H1 (cell line): Measurements from ENCODE around the gene PCNX3. TPM values are rescaled to one million over a fixed set of nuclear protein-coding genes. Genes with fewer than 3 reads are reported as not detected.

Experiments
- CTCF ChIA-PET: fragments of 300-600 bp; sonication (Branson Sonifier 250); formaldehyde crosslinking; loops from one replicate; lab custom pipeline; 2021; ENCODE audit not compliant: partially characterized antibody; lab: Charles Lee
- POLR2A ChIA-PET: fragments of 300-600 bp; sonication (Branson Sonifier 250); formaldehyde crosslinking; loops from one replicate; lab custom pipeline; 2021; ENCODE audit warnings: inconsistent platforms; ENCODE audit not compliant: partially characterized antibody; lab: Charles Lee
- DNase-seq, 2 experiments: peaks; one replicate each; pipeline versions ENCODE4 v3.0.0 to v3.0.0-alpha.2; 2010 to 2022; ENCODE audit warnings: low spot score in 2 of 2, low read depth in 1 of 2, mixed read lengths in 1 of 2
- FAIRE-seq: peaks from 2 replicates; lab custom pipeline; 2011; peaks lifted over from hg19 to GRCh38; lab: Jason Lieb, UNC
- H2AFZ ChIP-seq: 2 replicates; pipeline ENCODE4 v1.8.1; 2012; ENCODE audit warnings: low read length, inconsistent platforms
- H2AK5ac ChIP-seq: 2 replicates; pipeline ENCODE4 v1.6.1; 2013; ENCODE audit warnings: low read depth, low read length
- H2BK120ac ChIP-seq: replicated peaks from 2 replicates; pipeline ENCODE3; 2013; ENCODE audit warnings: low read depth, low read length, inconsistent platforms
- H2BK12ac ChIP-seq: 2 replicates; pipeline ENCODE4 v1.6.1; 2013; ENCODE audit warnings: low read depth, low read length
- H2BK15ac ChIP-seq: 2 replicates; pipeline ENCODE4 v1.6.1; 2013; ENCODE audit warnings: low read length
- H2BK20ac ChIP-seq: 2 replicates; pipeline ENCODE4 v1.6.1; 2013; ENCODE audit warnings: low read length
- H2BK5ac ChIP-seq: 2 replicates; pipeline ENCODE4 v1.6.1; 2013; ENCODE audit warnings: low read depth, low read length
- H3K14ac ChIP-seq: 2 replicates; pipeline ENCODE4 v1.6.1; 2013; ENCODE audit warnings: inconsistent platforms; ENCODE audit not compliant: insufficient read length
- H3K18ac ChIP-seq: 2 replicates; pipeline ENCODE4 v1.6.1; 2013; ENCODE audit warnings: low read length; ENCODE audit errors: extremely low read depth
- H3K23ac ChIP-seq: 2 replicates; pipeline ENCODE4 v1.6.1; 2013; ENCODE audit warnings: inconsistent platforms; ENCODE audit not compliant: insufficient read length
- H3K23me2 ChIP-seq: 2 replicates; pipeline ENCODE4 v1.6.1; 2013; ENCODE audit warnings: low read depth, low read length
- H3K27ac ChIP-seq: 2 replicates; pipeline ENCODE4 v1.6.1; 2011; ENCODE audit warnings: low read depth, low read length, inconsistent platforms
- H3K27me3 ChIP-seq, 4 experiments: replicated peaks in 1 of 4; 1 replicate in 1 of 4; 2 replicates in 3 of 4; pipeline versions ENCODE4 v1.6.1 to v1.8.1; 2011 to 2013; ENCODE audit warnings: low read length in 3 of 4, mild to moderate bottlenecking in 3 of 4, inconsistent platforms in 2 of 4, mixed read lengths in 2 of 4, moderate library complexity in 1 of 4; ENCODE audit not compliant: control insufficient read depth in 3 of 4, insufficient read depth in 3 of 4; ENCODE audit errors: extremely low read depth in 1 of 4
- H3K36me3 ChIP-seq, 4 experiments: 2 replicates each; pipeline versions ENCODE4 v1.6.1 to v1.8.1; 2011 to 2013; ENCODE audit warnings: mild to moderate bottlenecking in 4 of 4, low read length in 3 of 4, moderate library complexity in 2 of 4, control low read depth in 1 of 4, inconsistent platforms in 1 of 4; ENCODE audit not compliant: insufficient read depth in 4 of 4, control insufficient read depth in 2 of 4
- H3K4ac ChIP-seq: replicated peaks from 2 replicates; pipeline ENCODE3; 2013; ENCODE audit warnings: low read length, low read depth, mixed read lengths, inconsistent platforms; ENCODE audit not compliant: insufficient read length
- H3K4me1 ChIP-seq, 4 experiments: replicated peaks in 1 of 4; 1 replicate in 1 of 4; 2 replicates in 3 of 4; pipeline versions ENCODE4 v1.6.1 to v1.8.1; 2011 to 2013; ENCODE audit warnings: low read length in 3 of 4, inconsistent platforms in 2 of 4, mixed read lengths in 1 of 4; ENCODE audit not compliant: insufficient read depth in 4 of 4, control insufficient read depth in 3 of 4
- H3K4me2 ChIP-seq, 2 experiments: 2 replicates each; pipeline versions ENCODE4 v1.6.1 to v1.8.1; 2011 to 2013; ENCODE audit warnings: low read depth in 2 of 2, low read length in 2 of 2, control low read depth in 1 of 2, inconsistent platforms in 1 of 2, mild to moderate bottlenecking in 1 of 2; ENCODE audit not compliant: insufficient read depth in 1 of 2
- H3K4me3 ChIP-seq, 4 experiments: fragments of 200-600, 300-600 bp in 1 of 4; sonication (generic), shearing (Covaris generic), sonication (Bioruptor Twin) in 1 of 4; 2 replicates each; pipeline versions ENCODE4 v1.5.1 to v1.8.1; 2011 to 2016; ENCODE audit warnings: low read length in 4 of 4, low read depth in 3 of 4, control low read depth in 2 of 4, inconsistent platforms in 2 of 4, mild to moderate bottlenecking in 2 of 4, mixed read lengths in 1 of 4, moderate library complexity in 1 of 4; ENCODE audit not compliant: insufficient read depth in 2 of 4; ENCODE audit errors: extremely low read depth in 1 of 4
- H3K56ac ChIP-seq: replicated peaks from 2 replicates; pipeline ENCODE3; 2013; ENCODE audit warnings: low read depth, mild to moderate bottlenecking, mixed read lengths, low read length, inconsistent platforms; ENCODE audit not compliant: insufficient read length
- H3K79me1 ChIP-seq: 2 replicates; pipeline ENCODE4 v1.6.1; 2013; ENCODE audit warnings: low read depth, low read length, control low read depth
- H3K79me2 ChIP-seq, 2 experiments: 2 replicates each; pipeline versions ENCODE4 v1.6.1 to v1.8.1; 2012 to 2013; ENCODE audit warnings: low read length in 2 of 2, mild to moderate bottlenecking in 2 of 2, inconsistent platforms in 1 of 2; ENCODE audit not compliant: insufficient read depth in 2 of 2, control insufficient read depth in 1 of 2
- H3K9ac ChIP-seq, 4 experiments: replicated peaks in 1 of 4; 1 replicate in 1 of 4; 2 replicates in 3 of 4; pipeline versions ENCODE4 v1.6.1 to v1.8.1; 2011 to 2013; ENCODE audit warnings: low read depth in 3 of 4, low read length in 3 of 4, control low read depth in 2 of 4, mild to moderate bottlenecking in 2 of 4, moderate library complexity in 2 of 4, inconsistent platforms in 1 of 4; ENCODE audit errors: extremely low read depth in 1 of 4
- H3K9me3 ChIP-seq, 2 experiments: 2 replicates each; pipeline versions ENCODE4 v1.6.1 to v1.8.1; 2012 to 2013; ENCODE audit warnings: mild to moderate bottlenecking in 2 of 2, moderate library complexity in 2 of 2, control low read depth in 1 of 2, inconsistent platforms in 1 of 2, low read depth in 1 of 2, low read length in 1 of 2, mixed read lengths in 1 of 2; ENCODE audit not compliant: insufficient read depth in 2 of 2
- H4K20me1 ChIP-seq, 2 experiments: replicated peaks in 1 of 2; 2 replicates each; pipeline versions ENCODE3 to v1.8.1; 2011 to 2013; ENCODE audit warnings: inconsistent platforms in 2 of 2, low read length in 2 of 2, mild to moderate bottlenecking in 1 of 2; ENCODE audit not compliant: insufficient read depth in 2 of 2, control insufficient read depth in 1 of 2
- H4K5ac ChIP-seq: 2 replicates; pipeline ENCODE4 v1.6.1; 2013; ENCODE audit warnings: low read length, low read depth, mixed read lengths, inconsistent platforms; ENCODE audit not compliant: insufficient read length
- H4K8ac ChIP-seq: 2 replicates; pipeline ENCODE4 v1.8.0; 2013; ENCODE audit warnings: mild to moderate bottlenecking, moderate library complexity, low read length, inconsistent platforms; ENCODE audit not compliant: insufficient read depth; ENCODE audit errors: extremely low read depth
- H4K91ac ChIP-seq: replicated peaks from 2 replicates; pipeline ENCODE3; 2013; ENCODE audit warnings: low read length, mixed read lengths, inconsistent platforms; ENCODE audit not compliant: insufficient read length
- ASH2L ChIP-seq: fragments of 200-600, 300-600 bp; sonication (generic); IDR thresholded peaks from one replicate; pipeline ENCODE4 v1.7.1; 2017; ENCODE audit warnings: low read length
- CTBP2 ChIP-seq: IDR thresholded peaks from 2 replicates; pipeline ENCODE4 v1.7.0; 2011; ENCODE audit warnings: borderline replicate concordance, mild to moderate bottlenecking, moderate library complexity, mixed read lengths, low read length; ENCODE audit not compliant: insufficient read depth, insufficient read length
- EZH2 ChIP-seq: fragments of 200-600 bp; sonication (generic); IDR thresholded peaks from 2 replicates; pipeline ENCODE4 v1.7.1; 2012; ENCODE audit warnings: low read depth, mild to moderate bottlenecking, moderate library complexity, low read length, inconsistent platforms; ENCODE audit not compliant: severe bottlenecking
- FOSL1 ChIP-seq: IDR thresholded peaks from 2 replicates; pipeline ENCODE4 v1.6.1; 2011; ENCODE audit warnings: mild to moderate bottlenecking, low read depth, low read length, moderate library complexity; ENCODE audit not compliant: insufficient read depth
- KDM5A ChIP-seq: fragments of 200-600 bp; IDR thresholded peaks from 2 replicates; pipeline ENCODE4 v1.7.1; 2012; ENCODE audit warnings: mild to moderate bottlenecking, low read length, inconsistent platforms, mixed read lengths
- NANOG ChIP-seq: IDR thresholded peaks from 2 replicates; pipeline ENCODE4 v1.6.1; 2011; ENCODE audit warnings: low read length, low read depth, mild to moderate bottlenecking, inconsistent platforms; ENCODE audit not compliant: insufficient read depth, poor library complexity, severe bottlenecking
- NRF1 ChIP-seq: IDR thresholded peaks from 2 replicates; pipeline ENCODE4 v1.6.1; 2011; ENCODE audit warnings: mild to moderate bottlenecking, low read depth, low read length, improper control_type of control experiment
- SIRT6 ChIP-seq: IDR thresholded peaks from one replicate; pipeline ENCODE4 v1.7.1; 2012; ENCODE audit warnings: low read length, inconsistent platforms
- SP1 ChIP-seq: IDR thresholded peaks from 2 replicates; pipeline ENCODE4 v1.6.1; 2011; ENCODE audit warnings: low read depth, low read length
- SP4 ChIP-seq: IDR thresholded peaks from 2 replicates; pipeline ENCODE4 v1.6.1; 2012; ENCODE audit warnings: low read length, inconsistent platforms
- ZNF274 ChIP-seq: IDR thresholded peaks from 2 replicates; pipeline ENCODE4 v1.7.0; 2012; ENCODE audit warnings: low read length, borderline replicate concordance; ENCODE audit errors: extremely low read depth
- WGBS, 2 experiments: shearing (Covaris generic) in 1 of 2; methylation state at CpG; one replicate each; pipeline versions ENCODE4 v1.1.6 to v1.1.7; 2013 to 2015; ENCODE audit warnings: low lambda C conversion rate in 2 of 2, mixed read lengths in 2 of 2, inconsistent platforms in 1 of 2, low coverage in 1 of 2, missing lambda C conversion rate in 1 of 2; ENCODE audit not compliant: insufficient replicate concordance in 2 of 2, insufficient coverage in 1 of 2, insufficient read length in 1 of 2; ENCODE audit errors: extremely low coverage in 1 of 2, missing lambda C conversion rate in 1 of 2; 5-methylcytosine and 5-hydroxymethylcytosine counted together
- polyA plus RNA-seq, 7 experiments: library from polyadenylated mRNA; depleted of rRNA in 3 of 7; stranded (reverse) in 5 of 7; unstranded in 2 of 7; fragments of >200 nt in 5 of 7; fragments of 200-250 nt in 2 of 7; gene quantifications; 1 replicate in 5 of 7; 2 replicates in 1 of 7; 4 replicates in 1 of 7; pipeline versions ENCODE4 v1.2.1 to v1.2.3, GENCODE V29; 2011 to 2013; ENCODE audit warnings: missing spikeins in 2 of 7, mixed read lengths in 2 of 7
- total RNA-seq: library from RNA; stranded (reverse); fragmentation: NEBNext Ultra II Directional; extraction: Animal tissue kit (Norgen Biotek cat#: 25700); gene quantifications from 2 replicates; pipeline ENCODE4 v1.2.1, GENCODE V29; 2021

PCNX3 gene
- total and polyA plus RNA-seq, 2 of the 8 experiments (the other 6 are each of a cell fraction or from before 2014, with no cell fraction given), result 27.2 to 38.8 TPM

- peak overlapping the region; percentile 83 for H4K91ac ChIP-seq
- H2AFZ ChIP-seq, result peak overlapping the region; percentile 52; the same call in 1 of the 2 replicates
- WGBS, 2 experiments, result 14% methylated on average over 26 of the region's 49 CpGs; no CpG with 5 or more reads in 1 of the 2 experiments
- H2BK20ac ChIP-seq, result 0 out of 2 replicates have a peak overlapping the region, but pooled peaks have one; percentile 21
- H3K23me2 ChIP-seq, result peaks cover 13% of the 10 kb centered on the region; the same call in 1 of the 2 replicates
- no peak overlapping the region for H2BK15ac ChIP-seq
- no peaks in the 10 kb centered on the region for H3K9me3 ChIP-seq
- POLR2A ChIA-PET, result interaction anchor here (0.5 to 6.0 kb wide), 7 partner anchors 9 to 212 kb away, joined by 3 to 56 read pairs (median 8); partner anchors contain the start of gene RELA
- peak overlapping the region; percentile 82 for H3K4ac ChIP-seq
- peaks cover 0 to 11% of the 10 kb centered on the region in 2 experiments for H4K20me1 ChIP-seq
- DNase-seq (peak in 1 of 2 experiments; percentile 94), FAIRE-seq (no peak)
- H3K9ac ChIP-seq, result peak overlapping the region in 3 of 4 experiments; percentile 38 to 47 (median 42); a peak in 4 of 7 replicates
- CTCF ChIA-PET, result interaction anchor here (0.6 to 2.4 kb wide), 15 partner anchors 9 to 1544 kb away, joined by 3 to 12 read pairs (median 4); partner anchors contain the start of gene KAT5
- no peaks in the 10 kb centered on the region; a peak in 2 of 8 replicates for H3K36me3 ChIP-seq
- peak overlapping the region; percentile 39; the same call in 1 of the 2 replicates for H2AK5ac ChIP-seq
- 0 out of 2 replicates have a peak overlapping the region, but pooled peaks have one; percentile 4 for H2BK12ac ChIP-seq
- H4K5ac ChIP-seq, result peak overlapping the region; percentile 86
- no peak overlapping the region for H2BK120ac ChIP-seq
- peak overlapping the region; percentile 77 to 98 for H3K4me2 ChIP-seq
- H2BK5ac ChIP-seq, result peak overlapping the region; percentile 77; the same call in 1 of the 2 replicates
- H3K56ac ChIP-seq, result peak overlapping the region; percentile 80
- peak overlapping the region; percentile 78 for H3K18ac ChIP-seq
- no peaks in the 10 kb centered on the region for H3K79me2 ChIP-seq
- no peak overlapping the region for H3K23ac ChIP-seq
- peak overlapping the region; percentile 56 to 70 (median 66) for H3K4me3 ChIP-seq
- no peaks in the 10 kb centered on the region; the same call in 1 of the 2 replicates for H3K79me1 ChIP-seq
- H4K8ac ChIP-seq, result peak overlapping the region; percentile 17
- H3K27me3 ChIP-seq, result peaks cover 0 to 4% (median 2%) of the 10 kb centered on the region in 4 experiments; a peak in 3 of 7 replicates
- peaks cover 3 to 31% (median 20%) of the 10 kb centered on the region in 4 experiments for H3K4me1 ChIP-seq
- no peak overlapping the region for H3K14ac ChIP-seq
- no peak overlapping the region for H3K27ac ChIP-seq
- no peak for TF ChIP-seq ZNF274
- peak; percentile 4; the same call in 1 of the 2 replicates for TF ChIP-seq SP1
- TF ChIP-seq ASH2L, result no peak
- no peak for TF ChIP-seq SIRT6
- no peak for TF ChIP-seq NRF1
- TF ChIP-seq SP4, result no peak
- no peak for TF ChIP-seq FOSL1
- no peak for TF ChIP-seq KDM5A
- TF ChIP-seq EZH2, result no peak
- no peak for TF ChIP-seq NANOG
- no peak for TF ChIP-seq CTBP2
Observed at GRCh38 chr11:65642014-65642671, 26.6 kb downstream of the PCNX3 start.
